ENCODE measurements around the gene HSPB2. TPM values are rescaled to one million over a fixed set of nuclear protein-coding genes. Genes with fewer than 3 reads are reported as not detected.

HSPB2 gene
- total RNA-seq, 2 donors from 2014 or later, result 0.85 TPM; not detected in 1

DNA sequence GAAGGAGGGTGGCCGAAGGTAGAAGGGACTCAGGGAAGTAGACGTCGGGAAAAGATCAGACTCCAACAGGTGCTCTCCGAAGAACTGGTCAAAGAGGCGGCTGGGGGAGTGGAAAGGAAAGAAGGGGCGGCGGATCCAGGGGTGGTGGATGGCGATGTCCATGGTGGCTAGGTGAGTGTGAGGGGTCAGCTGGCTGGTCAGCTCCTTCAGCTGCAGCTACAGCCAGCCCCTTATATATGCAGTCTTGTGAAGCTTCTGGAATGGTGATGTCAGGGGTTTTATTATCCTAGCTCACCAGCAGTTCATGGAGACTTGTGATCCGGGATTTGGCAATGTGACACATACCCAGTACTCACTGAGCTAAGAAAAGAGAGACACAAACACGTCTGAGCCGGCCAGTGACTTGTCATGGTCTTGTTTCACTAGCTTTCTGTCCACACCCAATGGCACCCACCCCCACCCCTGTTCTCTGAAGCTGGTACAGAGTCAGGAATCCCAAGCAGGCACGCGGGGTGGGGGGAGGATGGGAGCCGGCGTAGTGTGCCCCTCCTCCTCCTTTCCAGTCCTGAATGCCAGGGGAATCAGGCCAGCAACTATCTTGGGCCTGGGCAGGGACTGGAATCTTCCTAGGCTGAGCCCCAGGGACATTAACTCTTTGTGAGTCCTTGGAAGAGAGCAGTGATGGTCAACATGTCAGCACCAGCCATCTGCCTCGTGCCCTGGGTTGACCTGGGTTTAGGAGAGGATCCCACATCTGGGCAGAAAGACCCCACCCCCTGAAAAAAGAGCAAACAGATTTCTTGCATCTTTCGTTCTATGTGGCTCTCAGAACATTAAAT is 752 bp upstream of the HSPB2 start, which contains the start of gene CRYAB:
Gene CRYAB (minus strand): TSS at position 208 of the 839 bp plus-strand sequence. CDS start 46 bp downstream, at position 162.
- intact Hi-C loops (cut with DNase I), result loop anchor here (1.0 to 2.0 kb wide), 2 partner anchors 32 to 67 kb away; partner anchors contain the start of genes CFAP68 and FDXACB1
- peak within 1 kb of the TSS; percentile 92 to 95 for H3K27ac ChIP-seq
- 24% methylated on average over 17 of the region's 17 CpGs for WGBS
- peak within 1 kb of the TSS; percentile 31 to 33 for H3K4me3 ChIP-seq
- H3K9me3 ChIP-seq, result no peaks in the 10 kb centered on the region
- DNase-seq (ENCODE audit: low spot score), result peak; percentile 96
- no peaks in the 10 kb centered on the region for H3K36me3 ChIP-seq
- H3K4me1 ChIP-seq (replicated peaks), result peaks cover 15% of the 10 kb centered on the region
- TF ChIP-seq CTCF (IDR thresholded peaks at IDR 0.05) (no peak), POLR2A (IDR thresholded peaks at IDR 0.05) (peak; percentile 57), POLR2AphosphoS5 (IDR thresholded peaks at IDR 0.05) (peak; percentile 95)
- H3K27me3 ChIP-seq (replicated peaks; ENCODE audit: insufficient read depth), result no peaks in the 10 kb centered on the region

- DNase-seq (ENCODE audit: low spot score), result no peak
- intact Hi-C loops (cut with DNase I), result loop anchor here (2.0 kb wide), 1 partner anchor 66 kb away; no protein-coding TSS in a partner anchor
Measured at GRCh38 chr11:111913031-111913861, 712 bp downstream of the HSPB2 start.

GRCh38 chr11:111913997-111914396 is 1.5 kb downstream of the HSPB2 start:
- no peak for DNase-seq (ENCODE audit: low spot score)
- intact Hi-C loops (cut with DNase I), result loop anchor here (2.0 kb wide), 1 partner anchor 65 kb away; no protein-coding TSS in a partner anchor
- Histone ChIP-seq H3K4me3 (peak overlapping the region in 1 of 2 donors; percentile 33), H3K36me3 (no peaks in the 10 kb centered on the region), H3K9me3 (no peaks in the 10 kb centered on the region), H3K27ac (peak overlapping the region; percentile 92 to 95), H3K27me3 (replicated peaks; ENCODE audit: insufficient read depth) (no peaks in the 10 kb centered on the region), H3K4me1 (replicated peaks) (peaks cover 15% of the 10 kb centered on the region)
- 13% methylated on average over 4 of the region's 4 CpGs for WGBS
- TF ChIP-seq POLR2AphosphoS5 (IDR thresholded peaks at IDR 0.05), result peak; percentile 68
- no peak for TF ChIP-seq POLR2A (IDR thresholded peaks at IDR 0.05)
- no peak for TF ChIP-seq CTCF (IDR thresholded peaks at IDR 0.05)

More at GRCh38 chr11:111913031-111913861, 712 bp downstream of the HSPB2 start:
- H3K9me3 ChIP-seq, result no peaks in the 10 kb centered on the region
- H3K36me3 ChIP-seq, result no peaks in the 10 kb centered on the region
- peak overlapping the region; percentile 31 to 33 for H3K4me3 ChIP-seq
- 56% methylated on average over 24 of the region's 24 CpGs for WGBS
- peaks cover 15% of the 10 kb centered on the region for H3K4me1 ChIP-seq (replicated peaks)
- H3K27me3 ChIP-seq (replicated peaks; ENCODE audit: insufficient read depth), result no peaks in the 10 kb centered on the region
- peak overlapping the region; percentile 92 to 95 for H3K27ac ChIP-seq
- no peak for TF ChIP-seq POLR2AphosphoS5 (IDR thresholded peaks at IDR 0.05)
- no peak for TF ChIP-seq CTCF (IDR thresholded peaks at IDR 0.05)
- TF ChIP-seq POLR2A (IDR thresholded peaks at IDR 0.05), result no peak

- WGBS, result 100% methylated on average over 1 of the region's 1 CpG
- Histone ChIP-seq H3K9me3 (no peaks in the 10 kb centered on the region), H3K27ac (peak overlapping the region in 1 of 2 donors; percentile 93), H3K27me3 (replicated peaks; ENCODE audit: insufficient read depth) (no peaks in the 10 kb centered on the region), H3K36me3 (no peaks in the 10 kb centered on the region), H3K4me1 (replicated peaks) (peaks cover 15% of the 10 kb centered on the region), H3K4me3 (no peak overlapping the region)
- no peak for TF ChIP-seq POLR2AphosphoS5 (IDR thresholded peaks at IDR 0.05)
- no peak for TF ChIP-seq POLR2A (IDR thresholded peaks at IDR 0.05)
- no peak for TF ChIP-seq CTCF (IDR thresholded peaks at IDR 0.05)
- intact Hi-C loops (cut with DNase I), result no loop called here
- DNase-seq (ENCODE audit: low spot score), result no peak
Measured at GRCh38 chr11:111916768-111917167, 4.2 kb downstream of the HSPB2 start.
